ENCODE measurements around the gene ADCY3. TPM values are rescaled to one million over a fixed set of nuclear protein-coding genes. Genes with fewer than 3 reads are reported as not detected.
A peak's percentile ranks its signal among the peaks of the same experiment; 100 is the strongest.

ADCY3 gene
- total RNA-seq, 4 donors from 2014 or later: 32.5 to 54.5 (median 39.9) TPM

DNA sequence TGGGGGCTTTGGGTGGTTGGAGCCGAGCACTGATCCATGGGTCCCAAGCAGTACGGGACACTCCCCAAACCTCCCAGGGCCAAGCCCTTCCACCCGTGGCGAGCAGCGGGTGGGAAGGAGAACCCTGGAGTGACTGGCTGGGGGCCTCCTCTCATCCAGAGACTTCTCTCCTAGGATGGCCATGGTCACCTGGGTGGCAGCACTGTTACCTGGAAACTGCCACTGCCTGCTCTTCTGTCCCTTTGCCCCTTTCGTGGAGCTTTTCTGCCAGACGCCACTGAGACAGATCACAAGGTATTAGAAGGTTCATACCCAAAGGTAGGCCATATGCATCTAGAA lies 99.9 kb downstream of the ADCY3 start:
- no peak overlapping the region for H3K4me3 ChIP-seq
- H3K4me1 ChIP-seq: no peaks in the 10 kb centered on the region
- no peak for TF ChIP-seq EP300 (IDR thresholded peaks at IDR 0.05)
- TF ChIP-seq POLR2A (IDR thresholded peaks at IDR 0.05): no peak
- TF ChIP-seq POLR2AphosphoS5 (IDR thresholded peaks at IDR 0.05): no peak
- TF ChIP-seq, protein P1, sequence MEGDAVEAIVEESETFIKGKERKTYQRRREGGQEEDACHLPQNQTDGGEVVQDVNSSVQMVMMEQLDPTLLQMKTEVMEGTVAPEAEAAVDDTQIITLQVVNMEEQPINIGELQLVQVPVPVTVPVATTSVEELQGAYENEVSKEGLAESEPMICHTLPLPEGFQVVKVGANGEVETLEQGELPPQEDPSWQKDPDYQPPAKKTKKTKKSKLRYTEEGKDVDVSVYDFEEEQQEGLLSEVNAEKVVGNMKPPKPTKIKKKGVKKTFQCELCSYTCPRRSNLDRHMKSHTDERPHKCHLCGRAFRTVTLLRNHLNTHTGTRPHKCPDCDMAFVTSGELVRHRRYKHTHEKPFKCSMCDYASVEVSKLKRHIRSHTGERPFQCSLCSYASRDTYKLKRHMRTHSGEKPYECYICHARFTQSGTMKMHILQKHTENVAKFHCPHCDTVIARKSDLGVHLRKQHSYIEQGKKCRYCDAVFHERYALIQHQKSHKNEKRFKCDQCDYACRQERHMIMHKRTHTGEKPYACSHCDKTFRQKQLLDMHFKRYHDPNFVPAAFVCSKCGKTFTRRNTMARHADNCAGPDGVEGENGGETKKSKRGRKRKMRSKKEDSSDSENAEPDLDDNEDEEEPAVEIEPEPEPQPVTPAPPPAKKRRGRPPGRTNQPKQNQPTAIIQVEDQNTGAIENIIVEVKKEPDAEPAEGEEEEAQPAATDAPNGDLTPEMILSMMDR (IDR thresholded peaks at IDR 0.05): no peak
- H3K36me3 ChIP-seq: peaks cover 0 to 73% of the 10 kb centered on the region in 2 donors
- ATAC-seq: no peak
- no peak overlapping the region for H3K27ac ChIP-seq
- H3K27me3 ChIP-seq: no peaks in the 10 kb centered on the region
- H3K9me3 ChIP-seq: no peaks in the 10 kb centered on the region
- 50 to 100% methylated on average over 1 to 2 of the region's 7 CpGs for WGBS, 2 donors (ENCODE audit: low coverage in 1 of 2)

DNA sequence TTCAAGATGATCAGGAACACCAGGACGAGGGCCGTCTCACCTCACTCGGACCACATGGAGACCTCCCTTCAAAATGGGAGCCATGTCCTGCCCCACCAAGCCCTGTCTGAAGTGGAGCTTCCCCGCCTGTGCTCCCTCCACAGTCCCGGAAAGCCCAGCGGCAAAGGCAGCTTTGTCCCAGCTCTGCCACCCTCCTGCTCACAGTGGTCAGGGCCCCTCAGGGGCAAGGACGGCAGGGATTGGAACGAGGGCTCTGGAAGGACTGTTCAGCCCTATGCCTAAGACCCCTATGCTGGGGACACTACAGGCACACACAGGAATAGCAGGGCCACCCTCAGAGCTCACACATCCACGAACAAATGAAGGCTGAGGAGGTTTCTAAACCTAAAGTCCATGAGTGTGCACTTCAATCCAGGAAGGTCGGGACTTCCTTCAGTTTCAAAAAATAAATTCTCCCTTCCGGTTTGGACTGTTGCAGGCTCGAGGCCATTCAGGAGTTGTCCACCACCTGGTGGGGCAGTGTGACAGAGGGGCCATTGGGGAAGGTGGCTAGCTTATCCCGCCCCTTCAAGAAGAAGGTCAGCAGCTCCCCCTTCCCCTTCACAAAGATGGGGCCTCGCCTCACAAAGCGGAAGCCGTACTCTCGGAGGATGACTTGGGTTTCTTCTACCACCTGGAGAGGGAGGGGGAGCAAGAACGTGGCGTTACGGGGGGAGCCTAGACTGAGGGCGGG lies 100.4 kb downstream of the ADCY3 start:
- no peaks in the 10 kb centered on the region for H3K4me1 ChIP-seq
- no peak overlapping the region for H3K4me3 ChIP-seq
- H3K9me3 ChIP-seq: no peaks in the 10 kb centered on the region
- WGBS, 2 donors (ENCODE audit: low coverage in 1 of 2): 72 to 75% methylated on average over 3 to 5 of the region's 21 CpGs
- TF ChIP-seq EP300 (IDR thresholded peaks at IDR 0.05) (no peak), POLR2A (IDR thresholded peaks at IDR 0.05) (no peak), POLR2AphosphoS5 (IDR thresholded peaks at IDR 0.05) (no peak)
- TF ChIP-seq, protein P1 (IDR thresholded peaks at IDR 0.05): no peak
- H3K36me3 ChIP-seq: peaks cover 0 to 73% of the 10 kb centered on the region in 2 donors
- no peak overlapping the region for H3K27ac ChIP-seq
- ATAC-seq: no peak
- no peaks in the 10 kb centered on the region for H3K27me3 ChIP-seq

- Histone ChIP-seq H3K36me3 (peaks cover 0 to 67% of the 10 kb centered on the region in 2 donors), H3K27ac (no peak overlapping the region), H3K4me1 (no peaks in the 10 kb centered on the region), H3K27me3 (no peaks in the 10 kb centered on the region), H3K4me3 (no peak overlapping the region), H3K9me3 (no peaks in the 10 kb centered on the region)
- TF ChIP-seq POLR2AphosphoS5 (IDR thresholded peaks at IDR 0.05): no peak
- no peak for TF ChIP-seq EP300 (IDR thresholded peaks at IDR 0.05)
- TF ChIP-seq, protein P1 (IDR thresholded peaks at IDR 0.05): no peak
- TF ChIP-seq POLR2A (IDR thresholded peaks at IDR 0.05): no peak
- WGBS, 2 donors (ENCODE audit: low coverage in 1 of 2): 67% methylated on average over 6 of the region's 9 CpGs; no CpG with 5 or more reads in 1 of the 2 donors
- ATAC-seq: no peak
Measured at GRCh38 chr2:24818721-24819167, 101.3 kb downstream of the ADCY3 start.

- 19 to 20% methylated on average over 1 to 4 of the region's 4 CpGs for WGBS, 2 donors (ENCODE audit: low coverage in 1 of 2)
- Histone ChIP-seq H3K27ac (no peak overlapping the region), H3K36me3 (peaks cover 0 to 51% of the 10 kb centered on the region in 2 donors), H3K9me3 (no peaks in the 10 kb centered on the region), H3K4me1 (no peaks in the 10 kb centered on the region), H3K27me3 (no peaks in the 10 kb centered on the region), H3K4me3 (no peak overlapping the region)
- TF ChIP-seq, protein P1 (IDR thresholded peaks at IDR 0.05): no peak
- TF ChIP-seq EP300 (IDR thresholded peaks at IDR 0.05): no peak
- no peak for TF ChIP-seq POLR2A (IDR thresholded peaks at IDR 0.05)
- no peak for TF ChIP-seq POLR2AphosphoS5 (IDR thresholded peaks at IDR 0.05)
- peak; percentile 69 for ATAC-seq
Measured at GRCh38 chr2:24816884-24817283, 103.2 kb downstream of the ADCY3 start.

- H3K36me3 ChIP-seq: peaks cover 0 to 46% of the 10 kb centered on the region in 2 donors
- H3K4me3 ChIP-seq: no peak overlapping the region
- H3K9me3 ChIP-seq: no peaks in the 10 kb centered on the region
- WGBS, 2 donors (ENCODE audit: low coverage in 1 of 2): 83 to 90% methylated on average over 2 to 6 of the region's 6 CpGs
- H3K27me3 ChIP-seq: no peaks in the 10 kb centered on the region
- H3K27ac ChIP-seq: no peak overlapping the region
- no peaks in the 10 kb centered on the region for H3K4me1 ChIP-seq
- TF ChIP-seq, protein P1 (IDR thresholded peaks at IDR 0.05): no peak
- TF ChIP-seq POLR2AphosphoS5 (IDR thresholded peaks at IDR 0.05): no peak
- TF ChIP-seq EP300 (IDR thresholded peaks at IDR 0.05): no peak
- TF ChIP-seq POLR2A (IDR thresholded peaks at IDR 0.05): no peak
- no peak for ATAC-seq
Measured at GRCh38 chr2:24816404-24816803, 103.6 kb downstream of the ADCY3 start.
